ENCODE results near the gene TM2D3. TPM values are rescaled to one million over a fixed set of nuclear protein-coding genes. Genes with fewer than 3 reads are reported as not detected.

The TM2D3 gene, protein sequence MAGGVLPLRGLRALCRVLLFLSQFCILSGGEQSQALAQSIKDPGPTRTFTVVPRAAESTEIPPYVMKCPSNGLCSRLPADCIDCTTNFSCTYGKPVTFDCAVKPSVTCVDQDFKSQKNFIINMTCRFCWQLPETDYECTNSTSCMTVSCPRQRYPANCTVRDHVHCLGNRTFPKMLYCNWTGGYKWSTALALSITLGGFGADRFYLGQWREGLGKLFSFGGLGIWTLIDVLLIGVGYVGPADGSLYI
- 55.3 and 59.6 TPM in 2 replicates for total RNA-seq
- long read RNA-seq, transcript TM2D3-201 (6 exons, 1,381 nt): minor isoform, 48 of 203 reads
- long read RNA-seq, transcript TM2D3-202 (5 exons, 1,329 nt): major isoform, 131 of 203 reads
- long read RNA-seq, transcript TM2D3-215 (4 exons, 1,734 nt): minor isoform, 11 of 203 reads
- long read RNA-seq, partial matches to known transcripts: 1 of 203 reads
- long read RNA-seq, other reads (novel, unspliced or antisense): 5 of 203 reads

DNA sequence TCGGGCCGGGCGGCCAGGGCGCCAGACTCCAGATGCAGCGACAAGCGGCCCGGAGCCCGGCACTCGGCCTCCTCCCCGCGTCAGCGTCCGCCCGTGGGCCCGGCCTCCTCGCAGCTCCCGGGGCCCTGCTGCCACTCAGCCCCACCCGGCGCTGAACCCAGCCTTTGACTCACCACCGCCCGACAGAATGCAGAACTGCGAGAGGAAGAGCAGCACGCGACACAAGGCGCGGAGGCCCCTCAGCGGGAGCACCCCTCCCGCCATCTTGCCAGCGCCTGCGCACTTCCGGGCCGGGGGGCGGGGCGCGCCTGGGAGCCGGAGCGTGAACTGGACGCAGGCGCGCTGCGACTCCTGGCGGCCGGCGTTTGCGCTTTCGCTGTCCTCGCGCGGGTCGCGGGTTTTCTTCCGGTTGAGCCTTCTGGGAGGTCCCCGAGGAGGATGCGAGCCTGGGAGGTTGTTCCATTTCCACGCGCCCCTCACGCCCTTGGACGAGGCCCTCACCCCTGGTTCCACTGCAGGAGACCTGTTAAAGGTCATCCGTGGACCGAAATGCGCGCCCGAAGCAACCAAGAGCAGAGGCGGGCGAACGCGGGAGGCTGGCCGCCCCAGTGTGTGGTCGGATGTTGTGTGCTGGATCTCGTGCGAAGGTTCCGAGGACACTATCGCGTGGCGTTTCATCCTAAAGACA is at the start of gene TM2D3:
TM2D3 (minus strand) TSS at position 284 of the 688 bp plus-strand sequence; CDS start at position 264, 20 bp downstream.
- Mint-ChIP-seq H3K27me3 (ENCODE audit: unreplicated experiment) (no peaks in the 10 kb centered on the region), H3K4me3 (ENCODE audit: unreplicated experiment) (peak within 1 kb of the TSS; percentile 88), H3K36me3 (ENCODE audit: unreplicated experiment) (peaks cover 10% of the 10 kb centered on the region), H3K9me3 (ENCODE audit: unreplicated experiment) (no peaks in the 10 kb centered on the region), H3K4me1 (ENCODE audit: unreplicated experiment) (peaks cover 28% of the 10 kb centered on the region), H3K27ac (ENCODE audit: unreplicated experiment) (peak within 1 kb of the TSS; percentile 93)
- DNase-seq (ENCODE audit: extremely low spot score, unreplicated experiment): peak; percentile 98
- TF ChIP-seq, protein P1, sequence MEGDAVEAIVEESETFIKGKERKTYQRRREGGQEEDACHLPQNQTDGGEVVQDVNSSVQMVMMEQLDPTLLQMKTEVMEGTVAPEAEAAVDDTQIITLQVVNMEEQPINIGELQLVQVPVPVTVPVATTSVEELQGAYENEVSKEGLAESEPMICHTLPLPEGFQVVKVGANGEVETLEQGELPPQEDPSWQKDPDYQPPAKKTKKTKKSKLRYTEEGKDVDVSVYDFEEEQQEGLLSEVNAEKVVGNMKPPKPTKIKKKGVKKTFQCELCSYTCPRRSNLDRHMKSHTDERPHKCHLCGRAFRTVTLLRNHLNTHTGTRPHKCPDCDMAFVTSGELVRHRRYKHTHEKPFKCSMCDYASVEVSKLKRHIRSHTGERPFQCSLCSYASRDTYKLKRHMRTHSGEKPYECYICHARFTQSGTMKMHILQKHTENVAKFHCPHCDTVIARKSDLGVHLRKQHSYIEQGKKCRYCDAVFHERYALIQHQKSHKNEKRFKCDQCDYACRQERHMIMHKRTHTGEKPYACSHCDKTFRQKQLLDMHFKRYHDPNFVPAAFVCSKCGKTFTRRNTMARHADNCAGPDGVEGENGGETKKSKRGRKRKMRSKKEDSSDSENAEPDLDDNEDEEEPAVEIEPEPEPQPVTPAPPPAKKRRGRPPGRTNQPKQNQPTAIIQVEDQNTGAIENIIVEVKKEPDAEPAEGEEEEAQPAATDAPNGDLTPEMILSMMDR (IDR thresholded peaks at IDR 0.05): peak; percentile 83

DNA sequence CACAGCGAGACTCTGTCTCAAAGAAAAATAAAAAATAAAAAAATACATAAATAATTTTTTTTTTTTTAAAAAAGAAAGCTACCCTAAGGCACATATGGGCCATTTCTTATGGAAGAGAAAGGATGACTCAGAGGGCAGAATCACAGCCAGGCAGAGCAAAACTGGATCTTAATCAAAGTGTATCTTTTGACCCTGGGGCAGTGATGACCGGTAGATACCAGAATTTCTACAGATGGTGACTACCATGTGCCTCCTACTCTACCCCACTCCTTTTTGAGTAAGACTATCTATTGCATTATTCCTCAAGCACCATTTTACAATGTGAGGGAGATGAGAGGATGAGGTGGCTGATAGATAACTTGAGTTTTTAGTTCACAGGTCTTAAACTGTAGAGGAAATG is 46.1 kb upstream of the TM2D3 start:
- peak; percentile 23 for DNase-seq (ENCODE audit: extremely low spot score, unreplicated experiment)
- Mint-ChIP-seq H3K36me3 (ENCODE audit: unreplicated experiment) (peaks cover 61% of the 10 kb centered on the region), H3K27me3 (ENCODE audit: unreplicated experiment) (no peaks in the 10 kb centered on the region), H3K27ac (ENCODE audit: unreplicated experiment) (no peak overlapping the region), H3K4me1 (ENCODE audit: unreplicated experiment) (no peaks in the 10 kb centered on the region), H3K9me3 (ENCODE audit: unreplicated experiment) (no peaks in the 10 kb centered on the region), H3K4me3 (ENCODE audit: unreplicated experiment) (no peak overlapping the region)
- TF ChIP-seq, protein P1 (IDR thresholded peaks at IDR 0.05): no peak

DNA sequence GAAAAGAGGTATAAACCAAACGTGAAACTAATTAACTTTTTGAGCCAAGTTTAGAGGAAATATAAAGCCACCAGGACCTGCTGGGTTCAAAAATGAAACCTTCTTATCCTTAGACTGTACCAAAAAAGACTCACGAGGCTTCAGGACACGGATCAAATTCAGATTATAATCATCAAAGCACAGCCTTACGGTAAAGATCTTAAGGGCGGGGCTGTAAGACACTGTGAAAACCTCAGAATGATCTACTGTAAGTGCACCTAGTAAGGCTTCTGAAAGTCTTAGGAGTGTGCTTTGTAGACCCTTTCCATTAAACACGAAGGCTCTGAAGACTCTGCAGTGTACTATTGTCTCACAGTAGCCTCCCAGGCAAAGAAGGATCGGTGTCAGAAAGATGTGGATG is 45.3 kb upstream of the TM2D3 start:
- Mint-ChIP-seq H3K36me3 (ENCODE audit: unreplicated experiment) (peaks cover 64% of the 10 kb centered on the region), H3K9me3 (ENCODE audit: unreplicated experiment) (no peaks in the 10 kb centered on the region), H3K4me1 (ENCODE audit: unreplicated experiment) (no peaks in the 10 kb centered on the region), H3K27ac (ENCODE audit: unreplicated experiment) (no peak overlapping the region), H3K4me3 (ENCODE audit: unreplicated experiment) (no peak overlapping the region), H3K27me3 (ENCODE audit: unreplicated experiment) (no peaks in the 10 kb centered on the region)
- peak; percentile 3 for DNase-seq (ENCODE audit: extremely low spot score, unreplicated experiment)
- TF ChIP-seq, protein P1 (IDR thresholded peaks at IDR 0.05): no peak

DNA sequence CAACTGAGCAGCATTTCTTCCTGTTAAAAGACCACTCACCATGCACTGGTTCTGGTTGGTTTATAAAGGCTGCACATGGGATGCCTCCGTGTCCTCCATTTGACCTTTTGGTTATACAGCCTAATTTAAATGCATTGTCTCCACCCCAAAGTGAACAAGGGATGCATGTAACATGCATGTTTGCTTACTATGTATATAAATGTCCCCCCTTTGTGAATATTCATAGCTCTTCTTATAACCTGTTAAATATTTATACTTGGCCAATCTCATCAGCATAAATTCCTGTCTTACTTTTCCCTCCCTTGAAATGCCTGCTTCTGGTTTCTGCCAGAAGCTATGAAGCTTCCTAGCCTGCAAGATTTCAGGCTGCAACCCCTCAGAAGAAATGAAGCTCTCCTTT is 44.6 kb upstream of the TM2D3 start:
- H3K4me1 Mint-ChIP-seq (ENCODE audit: unreplicated experiment): no peaks in the 10 kb centered on the region
- TF ChIP-seq, protein P1 (IDR thresholded peaks at IDR 0.05): no peak
- no peak for DNase-seq (ENCODE audit: extremely low spot score, unreplicated experiment)
- peaks cover 59% of the 10 kb centered on the region for H3K36me3 Mint-ChIP-seq (ENCODE audit: unreplicated experiment)
- H3K9me3 Mint-ChIP-seq (ENCODE audit: unreplicated experiment): no peaks in the 10 kb centered on the region
- H3K27me3 Mint-ChIP-seq (ENCODE audit: unreplicated experiment): no peaks in the 10 kb centered on the region
- no peak overlapping the region for H3K4me3 Mint-ChIP-seq (ENCODE audit: unreplicated experiment)
- no peak overlapping the region for H3K27ac Mint-ChIP-seq (ENCODE audit: unreplicated experiment)

DNA sequence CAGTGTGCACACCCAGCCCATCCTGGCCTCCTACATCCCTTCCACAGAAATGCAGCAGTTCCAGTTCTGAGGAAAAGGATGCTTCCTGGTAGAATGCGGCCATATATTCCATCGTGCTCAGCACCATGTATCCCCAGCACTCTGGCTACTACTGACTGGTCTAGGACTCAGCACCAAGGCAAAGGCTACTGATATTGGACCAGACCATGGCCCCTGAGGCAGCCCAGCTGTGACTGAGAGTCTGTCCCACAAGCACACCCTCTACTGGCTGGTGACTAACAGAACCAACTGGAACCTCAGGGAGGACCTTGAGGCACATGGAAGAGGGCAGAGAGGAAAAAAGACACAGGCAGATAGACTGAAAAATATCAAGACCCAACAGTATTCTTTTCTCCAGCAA is 42.1 kb upstream of the TM2D3 start:
- H3K27me3 Mint-ChIP-seq (ENCODE audit: unreplicated experiment): no peaks in the 10 kb centered on the region
- H3K4me1 Mint-ChIP-seq (ENCODE audit: unreplicated experiment): no peaks in the 10 kb centered on the region
- no peaks in the 10 kb centered on the region for H3K9me3 Mint-ChIP-seq (ENCODE audit: unreplicated experiment)
- no peak overlapping the region for H3K27ac Mint-ChIP-seq (ENCODE audit: unreplicated experiment)
- no peak for DNase-seq (ENCODE audit: extremely low spot score, unreplicated experiment)
- TF ChIP-seq, protein P1 (IDR thresholded peaks at IDR 0.05): no peak
- H3K4me3 Mint-ChIP-seq (ENCODE audit: unreplicated experiment): no peak overlapping the region
- H3K36me3 Mint-ChIP-seq (ENCODE audit: unreplicated experiment): peaks cover 44% of the 10 kb centered on the region
